Right cardiac atrium (tissue), 5 donors: ENCODE results near the gene MLLT11. TPM values are rescaled to one million over a fixed set of nuclear protein-coding genes. Genes with fewer than 3 reads are reported as not detected.

Source experiments
- ATAC-seq, 2 donors: fragments of 200-7000 bp; cut with Tn5 transposase; one replicate each; pipeline versions ENCODE4 v1.8.0 to v1.9.1; 2020; ENCODE audit warnings: moderate library complexity in 2 of 2, mild to moderate bottlenecking in 1 of 2
- DNase-seq, 3 donors: peaks; one replicate each; pipeline ENCODE4 v3.0.0-alpha.2; 2020
- H3K27ac ChIP-seq: one replicate; pipeline ENCODE4 v1.5.1; 2013; ENCODE audit warnings: mild to moderate bottlenecking, low read length, control low read depth, moderate library complexity
- H3K27me3 ChIP-seq: one replicate; pipeline ENCODE4 v1.6.1; 2013; ENCODE audit not compliant: control insufficient read depth, insufficient read depth
- H3K4me1 ChIP-seq: one replicate; pipeline ENCODE4 v1.6.1; 2013; ENCODE audit warnings: low read length; ENCODE audit not compliant: control insufficient read depth, insufficient read depth
- H3K4me3 ChIP-seq: one replicate; pipeline ENCODE4 v1.5.1; 2013; ENCODE audit warnings: low read length, control low read depth
- H3K9me3 ChIP-seq: one replicate; pipeline ENCODE4 v1.6.1; 2013; ENCODE audit warnings: low read length; ENCODE audit not compliant: control insufficient read depth
- WGBS: extraction: QIAGEN DNeasy Blood & Tissue Kit; methylation state at CpG from one replicate; pipeline ENCODE4 v1.1.7; 2013; 5-methylcytosine and 5-hydroxymethylcytosine counted together
- intact Hi-C, 4 donors: fragments of 100-400 bp; cut with DNase I; formaldehyde crosslinking; loops; one replicate each; pipeline versions ENCODE4 v1.11.0 to v1.14.0; 2022 to 2023
- polyA plus RNA-seq: library from polyadenylated mRNA; stranded (reverse); fragments of 200-250 nt; gene quantifications from one replicate; pipeline ENCODE4 v1.2.3, GENCODE V29; 2013
- total RNA-seq, 4 donors: library from RNA; stranded (reverse); fragmentation: NEBNext Ultra II Directional; extraction: Animal tissue kit (Norgen Biotek cat#: 25700); gene quantifications; one replicate each; pipeline ENCODE4 v1.2.1, GENCODE V29; 2021
- donor health status: healthy with polysubstance abuse.
- donor health status: DM: no; HTN: yes; CAD: no.
- donor health status: DM: no; HTN: no; CAD: no.
- donor health status: DM: no; HTN: yes; CAD: no; lungs with severe emphysema.
- donor health status: DM: yes; HTN: yes; CAD: no.

The MLLT11 gene
- total and polyA plus RNA-seq, 5 donors = 1.7 to 10.1 (median 9.3) TPM

DNA sequence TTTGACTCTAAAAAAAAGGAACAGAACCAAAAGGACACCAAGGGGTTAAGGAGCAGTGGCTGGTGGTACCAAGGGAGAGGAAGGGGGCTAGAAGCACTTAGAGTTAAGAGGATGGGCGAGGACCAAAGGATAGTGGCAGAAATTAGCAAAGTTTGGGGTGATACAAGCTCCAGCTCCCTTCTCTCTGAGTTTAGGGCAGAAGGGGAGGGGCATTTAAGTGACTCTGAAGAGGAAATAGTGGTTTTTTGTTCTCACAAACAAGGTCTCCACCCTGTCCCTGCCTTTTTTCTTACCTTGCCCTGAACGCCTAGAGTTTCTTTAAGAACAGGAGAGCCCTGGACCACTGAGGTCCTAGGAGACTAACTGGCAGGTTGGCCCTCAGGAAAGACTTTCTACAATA lies 4.0 kb upstream of the MLLT11 start:
- DNase-seq (no peak), ATAC-seq (no peak)
- 48% methylated on average over 2 of the region's 2 CpGs for WGBS
- intact Hi-C loops = loop anchor here in 1 of 4 donors (10.0 kb wide), 1 partner anchor 51 kb away; the partner anchor contains the start of genes MINDY1 and PRUNE1
- Histone ChIP-seq H3K9me3 (no peaks in the 10 kb centered on the region), H3K27me3 (no peaks in the 10 kb centered on the region), H3K4me3 (no peak overlapping the region), H3K4me1 (peaks cover 12% of the 10 kb centered on the region), H3K27ac (peak overlapping the region; percentile 16)

GRCh38 chr1:151058692-151059091 lies 1.5 kb upstream of the MLLT11 start:
- Histone ChIP-seq H3K4me3 (peak overlapping the region; percentile 84), H3K27ac (peak overlapping the region; percentile 86), H3K9me3 (no peaks in the 10 kb centered on the region), H3K27me3 (no peaks in the 10 kb centered on the region), H3K4me1 (peaks cover 12% of the 10 kb centered on the region)
- intact Hi-C loops = loop anchor here in 1 of 4 donors (10.0 kb wide), 1 partner anchor 54 kb away; the partner anchor contains the start of genes MINDY1 and PRUNE1
- DNase-seq = peak; percentile 28 to 66 (median 63)
- ATAC-seq = peak; percentile 1 to 3
- under 1% methylated on average over 10 of the region's 10 CpGs for WGBS

DNA sequence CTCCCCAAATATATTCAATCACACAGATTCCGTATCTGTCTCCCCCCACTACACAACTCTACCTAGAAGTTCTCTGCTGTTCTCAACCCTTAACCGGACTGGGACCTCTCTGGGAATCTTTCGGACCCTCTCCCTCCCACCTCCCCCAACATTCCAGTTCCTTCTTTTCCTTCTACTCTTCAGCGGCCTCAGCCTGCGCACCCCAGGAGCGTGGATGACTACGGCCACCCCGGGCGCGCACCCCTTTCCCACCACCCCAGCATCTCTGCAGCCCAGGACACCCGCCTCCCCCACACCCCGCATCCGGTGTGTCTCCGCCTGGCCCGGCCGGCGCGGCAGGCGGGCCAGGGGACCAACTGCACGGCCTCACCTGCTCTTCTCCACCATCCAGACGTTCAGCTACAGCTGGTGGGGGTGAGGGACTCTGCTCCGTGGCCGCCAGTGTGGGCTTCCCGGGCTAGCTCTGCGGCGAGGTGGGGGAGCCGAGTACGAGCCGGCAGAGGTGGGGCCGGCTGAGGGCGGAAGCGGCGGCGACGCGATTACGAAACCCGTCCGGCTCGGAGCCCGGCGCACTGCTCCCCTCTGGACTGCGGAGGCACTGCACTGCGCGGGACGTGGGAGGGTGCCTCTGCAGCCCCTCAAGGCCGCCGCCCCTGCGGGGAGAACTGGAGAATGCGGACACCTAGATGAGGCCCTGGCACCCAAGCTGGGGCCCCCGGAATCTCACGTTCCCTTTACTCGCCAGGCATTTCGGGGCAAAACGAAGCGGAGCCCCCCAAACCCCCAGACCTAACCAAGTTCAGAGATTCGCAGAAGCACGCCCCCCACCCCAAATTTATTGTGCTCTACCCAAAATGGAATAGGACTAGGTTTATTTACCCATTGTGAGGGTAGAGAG lies 839 bp upstream of the MLLT11 start, which contains the start of gene CDC42SE1:
CDC42SE1 (minus strand) TSS at position 514 of the 898 bp plus-strand sequence. CDS start 3,892 bp downstream, outside the sequence.
- under 1% methylated on average over 58 of the region's 58 CpGs for WGBS
- Histone ChIP-seq H3K27ac (peak within 1 kb of the TSS; percentile 86), H3K4me3 (peak within 1 kb of the TSS; percentile 84), H3K9me3 (no peaks in the 10 kb centered on the region), H3K4me1 (peaks cover 12% of the 10 kb centered on the region), H3K27me3 (no peaks in the 10 kb centered on the region)
- ATAC-seq = peak; percentile 94
- intact Hi-C loops = loop anchor here in 1 of 4 donors (10.0 kb wide), 1 partner anchor 55 kb away; the partner anchor contains the start of genes MINDY1 and PRUNE1
- peak; percentile 89 to 95 (median 94) for DNase-seq

GRCh38 chr1:151060657-151061421 lies 642 bp downstream of the MLLT11 start:
- peak overlapping the region; percentile 65 for H3K27ac ChIP-seq
- DNase-seq (no peak), ATAC-seq (no peak)
- WGBS = 49% methylated on average over 4 of the region's 4 CpGs
- H3K9me3 ChIP-seq = no peaks in the 10 kb centered on the region
- no peaks in the 10 kb centered on the region for H3K27me3 ChIP-seq
- intact Hi-C loops = no loop called here
- peaks cover 9% of the 10 kb centered on the region for H3K4me1 ChIP-seq
- H3K4me3 ChIP-seq = peak overlapping the region; percentile 84

GRCh38 chr1:151061704-151062103 lies 1.5 kb downstream of the MLLT11 start:
- Histone ChIP-seq H3K27me3 (no peaks in the 10 kb centered on the region), H3K27ac (no peak overlapping the region), H3K4me1 (peaks cover 6% of the 10 kb centered on the region), H3K9me3 (no peaks in the 10 kb centered on the region), H3K4me3 (no peak overlapping the region)
- intact Hi-C loops = no loop called here
- ATAC-seq (no peak), DNase-seq (no peak)
- WGBS = 78% methylated on average over 2 of the region's 2 CpGs

DNA sequence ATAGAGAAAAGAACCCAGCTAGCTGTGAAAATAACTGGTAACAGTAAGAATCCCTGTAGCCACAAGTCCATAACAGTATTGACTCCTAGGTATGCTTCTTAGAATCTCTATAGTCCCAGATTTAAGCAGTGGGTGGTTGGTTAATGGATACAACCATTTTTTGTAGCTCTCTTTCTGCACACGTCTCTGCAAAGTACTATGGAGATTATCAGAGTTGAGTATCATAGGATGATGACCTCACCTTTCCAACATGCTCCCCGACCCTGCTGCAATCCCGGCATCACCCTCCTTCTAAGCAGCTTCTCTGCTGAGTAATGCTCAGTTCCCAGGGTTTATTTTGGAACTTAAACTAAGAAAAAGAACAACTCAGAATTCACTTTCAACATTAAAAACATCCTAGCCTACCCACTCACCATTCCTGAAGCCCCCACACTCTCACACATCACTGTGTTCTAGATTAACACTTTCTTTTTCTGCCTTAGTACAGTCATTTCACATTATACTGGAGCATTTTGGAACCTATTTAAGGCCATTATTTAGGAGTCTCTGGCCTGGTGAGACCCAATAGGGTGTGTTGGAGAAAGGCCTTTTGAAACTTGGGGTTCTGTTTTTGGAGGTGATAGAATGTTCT lies 2.7 kb downstream of the MLLT11 start:
- Histone ChIP-seq H3K4me3 (no peak overlapping the region), H3K27ac (no peak overlapping the region), H3K9me3 (no peaks in the 10 kb centered on the region), H3K27me3 (no peaks in the 10 kb centered on the region), H3K4me1 (peaks cover 1% of the 10 kb centered on the region)
- 57% methylated on average over 3 of the region's 3 CpGs for WGBS
- DNase-seq = no peak
- intact Hi-C loops = no loop called here
- no peak for ATAC-seq

- DNase-seq = no peak
- no peak for ATAC-seq
- no peak overlapping the region for H3K4me3 ChIP-seq
- no peaks in the 10 kb centered on the region for H3K9me3 ChIP-seq
- no peaks in the 10 kb centered on the region for H3K27me3 ChIP-seq
- intact Hi-C loops = no loop called here
- no peaks in the 10 kb centered on the region for H3K4me1 ChIP-seq
- no peak overlapping the region for H3K27ac ChIP-seq
These were observed 5.0 kb downstream of the MLLT11 start for GRCh38 chr1:151065089-151065645.

- Histone ChIP-seq H3K9me3 (no peaks in the 10 kb centered on the region), H3K27ac (no peak overlapping the region), H3K27me3 (no peaks in the 10 kb centered on the region), H3K4me1 (no peaks in the 10 kb centered on the region), H3K4me3 (no peak overlapping the region)
- intact Hi-C loops = no loop called here
- ATAC-seq (no peak), DNase-seq (no peak)
- WGBS = 86% methylated on average over 4 of the region's 4 CpGs
These were observed 7.0 kb downstream of the MLLT11 start for GRCh38 chr1:151067185-151067584.

- Histone ChIP-seq H3K4me1 (no peaks in the 10 kb centered on the region), H3K4me3 (no peak overlapping the region), H3K9me3 (no peaks in the 10 kb centered on the region), H3K27me3 (no peaks in the 10 kb centered on the region), H3K27ac (peak overlapping the region; percentile 60)
- intact Hi-C loops = no loop called here
- DNase-seq (no peak), ATAC-seq (no peak)
- WGBS = 80% methylated on average over 5 of the region's 5 CpGs
These were observed 8.9 kb downstream of the MLLT11 start for GRCh38 chr1:151069103-151069486.

- Histone ChIP-seq H3K27me3 (no peaks in the 10 kb centered on the region), H3K4me3 (peak within 1 kb of the TSS; percentile 74), H3K9me3 (no peaks in the 10 kb centered on the region), H3K4me1 (no peaks in the 10 kb centered on the region), H3K27ac (peak within 1 kb of the TSS; percentile 94)
- WGBS = under 1% methylated on average over 50 of the region's 50 CpGs
- ATAC-seq (peak; percentile 95 to 96), DNase-seq (peak; percentile 96 to 97 (median 97))
- intact Hi-C loops = no loop called here
These were observed 10.5 kb downstream of the MLLT11 start, which contains the start of gene GABPB2 for GRCh38 chr1:151070474-151071276. TSS of gene GABPB2 (plus strand) at chr1:151070761. CDS start at chr1:151088190, 17,429 bp downstream.
